Measurements from ENCODE around the gene SLC39A11.

DNA sequence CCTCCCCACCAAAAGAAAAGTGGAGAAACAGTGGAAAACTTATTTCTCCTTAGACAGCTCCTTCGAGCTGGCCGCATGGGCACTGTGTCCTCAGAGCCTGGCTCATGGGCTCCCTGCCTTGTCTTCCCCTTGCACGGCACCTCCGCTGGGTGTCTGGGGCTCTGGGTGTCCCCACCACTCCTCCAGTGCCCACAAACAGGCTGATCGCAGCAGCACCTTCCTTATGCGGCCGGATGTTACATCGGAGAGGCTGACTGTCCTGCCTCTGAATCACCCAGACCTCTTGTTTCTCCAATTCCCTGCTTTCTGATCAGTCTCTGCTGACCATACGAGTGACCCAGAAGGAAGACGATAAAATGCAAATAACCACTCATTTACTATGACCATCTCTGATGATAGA is 121.7 kb downstream of the SLC39A11 start:
- TF ChIP-seq, protein P1, sequence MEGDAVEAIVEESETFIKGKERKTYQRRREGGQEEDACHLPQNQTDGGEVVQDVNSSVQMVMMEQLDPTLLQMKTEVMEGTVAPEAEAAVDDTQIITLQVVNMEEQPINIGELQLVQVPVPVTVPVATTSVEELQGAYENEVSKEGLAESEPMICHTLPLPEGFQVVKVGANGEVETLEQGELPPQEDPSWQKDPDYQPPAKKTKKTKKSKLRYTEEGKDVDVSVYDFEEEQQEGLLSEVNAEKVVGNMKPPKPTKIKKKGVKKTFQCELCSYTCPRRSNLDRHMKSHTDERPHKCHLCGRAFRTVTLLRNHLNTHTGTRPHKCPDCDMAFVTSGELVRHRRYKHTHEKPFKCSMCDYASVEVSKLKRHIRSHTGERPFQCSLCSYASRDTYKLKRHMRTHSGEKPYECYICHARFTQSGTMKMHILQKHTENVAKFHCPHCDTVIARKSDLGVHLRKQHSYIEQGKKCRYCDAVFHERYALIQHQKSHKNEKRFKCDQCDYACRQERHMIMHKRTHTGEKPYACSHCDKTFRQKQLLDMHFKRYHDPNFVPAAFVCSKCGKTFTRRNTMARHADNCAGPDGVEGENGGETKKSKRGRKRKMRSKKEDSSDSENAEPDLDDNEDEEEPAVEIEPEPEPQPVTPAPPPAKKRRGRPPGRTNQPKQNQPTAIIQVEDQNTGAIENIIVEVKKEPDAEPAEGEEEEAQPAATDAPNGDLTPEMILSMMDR (IDR thresholded peaks at IDR 0.05), result no peak
- peak in 1 of 2 donors; percentile 38 for TF ChIP-seq POLR2A (IDR thresholded peaks at IDR 0.05)
